Breast epithelium (tissue), 4 donors: ENCODE measurements around the gene NOM1. TPM values are rescaled to one million over a fixed set of nuclear protein-coding genes. Genes with fewer than 3 reads are reported as not detected.
A peak's percentile ranks its signal among the peaks of the same experiment; 100 is the strongest.

Experiments
- DNase-seq, 2 donors: peaks; one replicate each; pipeline ENCODE4 v3.0.0-alpha.2; 2019; ENCODE audit warnings: low spot score in 2 of 2
- H3K27ac ChIP-seq, 2 donors: fragments of 200-600 bp; sonication (generic) in 1 of 2; one replicate each; pipeline ENCODE4 v1.5.1; 2016 to 2019; ENCODE audit warnings: mild to moderate bottlenecking in 1 of 2
- H3K27me3 ChIP-seq, 2 donors: fragments of 200-600 bp; sonication (generic) in 1 of 2; one replicate each; pipeline versions ENCODE4 v1.5.1 to v1.6.0; 2017 to 2019; ENCODE audit warnings: control low read depth in 1 of 2, mild to moderate bottlenecking in 1 of 2
- H3K36me3 ChIP-seq: fragments of 200-600 bp; one replicate; pipeline ENCODE4 v1.5.1; 2019
- H3K4me1 ChIP-seq, 2 donors: fragments of 200-600 bp; sonication (generic); one replicate each; pipeline ENCODE4 v1.5.1; 2016 to 2019; ENCODE audit warnings: control low read depth in 1 of 2
- H3K4me3 ChIP-seq, 3 donors: fragments of 200-600 bp; sonication (generic); 1 replicate in 2 of 3; 2 replicates in 1 of 3; pipeline ENCODE4 v1.5.1; 2016 to 2019; ENCODE audit warnings: mild to moderate bottlenecking in 3 of 3, moderate library complexity in 2 of 3
- H3K9me3 ChIP-seq, 2 donors: fragments of 200-600 bp; sonication (generic) in 1 of 2; one replicate each; pipeline ENCODE4 v1.5.1; 2016 to 2019; ENCODE audit warnings: control low read depth in 1 of 2
- POLR2A ChIP-seq: fragments of 450-650 bp; IDR thresholded peaks from one replicate; pipeline ENCODE4 v1.6.1; 2016; ENCODE audit warnings: antibody characterized with exemption, mild to moderate bottlenecking, moderate library complexity
- POLR2AphosphoS5 ChIP-seq, 3 donors: sonication (generic); formaldehyde crosslinking; IDR thresholded peaks; one replicate each; pipeline ENCODE4 v1.6.1; 2017; ENCODE audit warnings: antibody characterized with exemption in 3 of 3
- intact Hi-C: fragments of 100-400 bp; cut with DNase I; formaldehyde crosslinking; loops from one replicate; pipeline ENCODE4 v1.15.1; 2023; ENCODE audit warnings: low total_unique reads
- total RNA-seq, 3 donors: library from RNA; depleted of rRNA; stranded (reverse); fragments of >200 nt; gene quantifications; one replicate each; pipeline ENCODE4 v1.1.0, GENCODE V29; 2016
- TF ChIP-seq, protein P1 (sequence below), 3 donors: fragments of 450-650 bp; IDR thresholded peaks; one replicate each; pipeline ENCODE4 v1.5.1; 2016 to 2017; ENCODE audit warnings: antibody characterized with exemption in 3 of 3, mild to moderate bottlenecking in 3 of 3, moderate library complexity in 3 of 3

The NOM1 gene
- total RNA-seq, 3 donors from 2014 or later: 17.1 to 31.5 (median 25.2) TPM

DNA sequence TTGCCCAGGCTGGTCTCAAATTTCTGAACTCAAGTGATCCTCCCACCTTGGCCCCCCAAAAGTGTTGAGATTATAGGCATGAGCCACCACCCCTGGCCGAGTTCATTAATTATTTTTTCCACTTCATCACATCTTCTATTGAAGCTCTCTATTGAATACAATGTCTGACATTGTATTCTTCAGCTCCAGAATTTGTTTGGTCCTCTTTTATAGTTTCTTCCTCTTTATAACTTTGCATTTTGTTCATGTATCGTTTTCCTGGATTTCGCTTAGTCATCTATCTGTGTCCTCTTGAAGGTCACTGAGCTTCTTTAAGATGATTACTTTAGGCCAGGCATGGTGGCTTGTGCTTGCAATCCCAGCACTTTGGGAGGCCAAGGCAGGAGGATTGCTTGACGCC lies 30.2 kb downstream of the NOM1 start:
- Histone ChIP-seq H3K4me3 (no peak overlapping the region), H3K4me1 (no peaks in the 10 kb centered on the region), H3K27ac (no peak overlapping the region), H3K36me3 (no peaks in the 10 kb centered on the region), H3K9me3 (peaks cover 9 to 11% of the 10 kb centered on the region in 2 donors), H3K27me3 (no peaks in the 10 kb centered on the region)
- no peak for DNase-seq
- TF ChIP-seq, protein P1, sequence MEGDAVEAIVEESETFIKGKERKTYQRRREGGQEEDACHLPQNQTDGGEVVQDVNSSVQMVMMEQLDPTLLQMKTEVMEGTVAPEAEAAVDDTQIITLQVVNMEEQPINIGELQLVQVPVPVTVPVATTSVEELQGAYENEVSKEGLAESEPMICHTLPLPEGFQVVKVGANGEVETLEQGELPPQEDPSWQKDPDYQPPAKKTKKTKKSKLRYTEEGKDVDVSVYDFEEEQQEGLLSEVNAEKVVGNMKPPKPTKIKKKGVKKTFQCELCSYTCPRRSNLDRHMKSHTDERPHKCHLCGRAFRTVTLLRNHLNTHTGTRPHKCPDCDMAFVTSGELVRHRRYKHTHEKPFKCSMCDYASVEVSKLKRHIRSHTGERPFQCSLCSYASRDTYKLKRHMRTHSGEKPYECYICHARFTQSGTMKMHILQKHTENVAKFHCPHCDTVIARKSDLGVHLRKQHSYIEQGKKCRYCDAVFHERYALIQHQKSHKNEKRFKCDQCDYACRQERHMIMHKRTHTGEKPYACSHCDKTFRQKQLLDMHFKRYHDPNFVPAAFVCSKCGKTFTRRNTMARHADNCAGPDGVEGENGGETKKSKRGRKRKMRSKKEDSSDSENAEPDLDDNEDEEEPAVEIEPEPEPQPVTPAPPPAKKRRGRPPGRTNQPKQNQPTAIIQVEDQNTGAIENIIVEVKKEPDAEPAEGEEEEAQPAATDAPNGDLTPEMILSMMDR (IDR thresholded peaks at IDR 0.05): no peak
- TF ChIP-seq POLR2A: no peak
- intact Hi-C loops: no loop called here

GRCh38 chr7:156984174-156984891 lies 34.8 kb downstream of the NOM1 start:
- no peak for DNase-seq
- Histone ChIP-seq H3K4me1 (no peaks in the 10 kb centered on the region), H3K9me3 (peaks cover 2 to 5% of the 10 kb centered on the region in 2 donors), H3K27me3 (no peaks in the 10 kb centered on the region), H3K4me3 (peak overlapping the region in 2 of 3 donors; percentile 10 to 14), H3K36me3 (no peaks in the 10 kb centered on the region), H3K27ac (peak overlapping the region; percentile 26 to 54)
- intact Hi-C loops: no loop called here
- TF ChIP-seq POLR2A (no peak), POLR2AphosphoS5 (IDR thresholded peaks at IDR 0.05) (no peak)
- TF ChIP-seq, protein P1 (IDR thresholded peaks at IDR 0.05): no peak

GRCh38 chr7:156985101-156985992 lies 35.8 kb downstream of the NOM1 start:
- no peak for TF ChIP-seq POLR2AphosphoS5 (IDR thresholded peaks at IDR 0.05)
- TF ChIP-seq, protein P1 (IDR thresholded peaks at IDR 0.05): no peak
- no peak for TF ChIP-seq POLR2A
- intact Hi-C loops: no loop called here

DNA sequence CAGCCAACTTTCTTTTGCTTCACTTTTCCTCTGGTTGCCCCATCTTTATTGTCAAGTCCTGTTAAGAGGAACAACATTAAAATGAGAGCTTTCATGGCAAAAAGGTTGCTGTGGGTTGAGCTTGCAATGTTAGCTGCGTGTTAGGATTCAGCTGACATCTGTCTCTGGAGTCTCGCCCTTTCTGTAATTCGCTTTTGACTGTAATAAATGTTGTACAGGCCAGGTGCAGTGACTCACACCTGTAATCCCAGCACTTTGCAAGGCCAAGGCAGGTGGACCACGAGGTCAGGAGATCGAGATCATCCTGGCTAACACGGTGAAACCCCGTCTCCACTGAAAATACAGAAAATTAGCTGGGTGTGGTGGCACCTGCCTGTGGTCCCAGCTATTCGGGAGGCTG lies 36.9 kb downstream of the NOM1 start:
- intact Hi-C loops: no loop called here
- H3K9me3 ChIP-seq: no peaks in the 10 kb centered on the region
- no peak overlapping the region for H3K27ac ChIP-seq
- H3K4me3 ChIP-seq: no peak overlapping the region
- TF ChIP-seq POLR2AphosphoS5 (IDR thresholded peaks at IDR 0.05) (no peak), POLR2A (no peak)
- TF ChIP-seq, protein P1 (IDR thresholded peaks at IDR 0.05): no peak
- no peak for DNase-seq
- no peaks in the 10 kb centered on the region for H3K27me3 ChIP-seq
- no peaks in the 10 kb centered on the region for H3K4me1 ChIP-seq
- H3K36me3 ChIP-seq: no peaks in the 10 kb centered on the region

More at GRCh38 chr7:156985101-156985992, 35.8 kb downstream of the NOM1 start:
- Histone ChIP-seq H3K27me3 (no peaks in the 10 kb centered on the region), H3K36me3 (no peaks in the 10 kb centered on the region), H3K27ac (peak overlapping the region in 1 of 2 donors; percentile 54), H3K4me1 (no peaks in the 10 kb centered on the region), H3K4me3 (no peak overlapping the region), H3K9me3 (no peaks in the 10 kb centered on the region)
- no peak for DNase-seq
